ENCODE data around the gene UNC13B. TPM values are rescaled to one million over a fixed set of nuclear protein-coding genes. Genes with fewer than 3 reads are reported as not detected.

Gene UNC13B
- total RNA-seq (10 to 100 TPM; 14.6 to 22.2 (median 19.7) TPM), polyA plus RNA-seq (10 to 100 TPM; 19.2 to 25.6 (median 21.3) TPM)

GRCh38 chr9:35161713-35162604 lies at the start of gene UNC13B:
UNC13B (plus strand) TSS chr9:35162009; CDS start chr9:35162284, 275 bp downstream.
- no peaks in the 10 kb centered on the region for H3K36me3 ChIP-seq
- no peaks in the 10 kb centered on the region for H3K27me3 ChIP-seq
- DNase-seq, result peak; percentile 97
- intact Hi-C loops (cut with DNase I), result loop anchor here (1.0 to 5.0 kb wide), 2 partner anchors 46 to 95 kb away; no protein-coding TSS in a partner anchor
- peak; percentile 83 to 92 (median 88) for TF ChIP-seq POLR2AphosphoS5 (IDR thresholded peaks at IDR 0.05)
- no peak for TF ChIP-seq CTCF (IDR thresholded peaks at IDR 0.05)
- TF ChIP-seq POLR2A (IDR thresholded peaks at IDR 0.05), result peak; percentile 61 to 74
- TF ChIP-seq EP300 (IDR thresholded peaks at IDR 0.05), result no peak
- H3K27ac ChIP-seq, result peak within 1 kb of the TSS; percentile 92 to 95 (median 94)
- no peaks in the 10 kb centered on the region for H3K9me3 ChIP-seq
- peaks cover 0 to 15% (median 13%) of the 10 kb centered on the region in 4 donors for H3K4me1 ChIP-seq
- 0% methylated on average over 70 of the region's 70 CpGs for WGBS, 2 donors
- H3K4me3 ChIP-seq, result peak within 1 kb of the TSS; percentile 66 to 91 (median 86)

GRCh38 chr9:35112257-35113020 lies 49.4 kb upstream of the UNC13B start:
- TF ChIP-seq POLR2A (IDR thresholded peaks at IDR 0.05) (no peak), EP300 (IDR thresholded peaks at IDR 0.05) (no peak), CTCF (IDR thresholded peaks at IDR 0.05) (no peak), POLR2AphosphoS5 (IDR thresholded peaks at IDR 0.05) (no peak)
- Histone ChIP-seq H3K27ac (peak overlapping the region; percentile 90 to 96 (median 92)), H3K4me1 (peaks cover 0 to 70% (median 59%) of the 10 kb centered on the region in 4 donors), H3K9me3 (peaks cover 0 to 3% (median 0%) of the 10 kb centered on the region in 4 donors), H3K4me3 (no peak overlapping the region), H3K36me3 (peaks cover 7 to 13% (median 11%) of the 10 kb centered on the region in 4 donors), H3K27me3 (no peaks in the 10 kb centered on the region)
- intact Hi-C loops (cut with DNase I), result loop anchor here (5.0 kb wide), 3 partner anchors 40 to 490 kb away; partner anchors contain the start of gene VCP
- DNase-seq, result no peak
- WGBS, 2 donors, result 76 to 85% methylated on average over 3 of the region's 3 CpGs

- Histone ChIP-seq H3K4me1 (peaks cover 0 to 69% (median 60%) of the 10 kb centered on the region in 4 donors), H3K4me3 (peak overlapping the region; percentile 43 to 63 (median 58)), H3K27me3 (no peaks in the 10 kb centered on the region), H3K9me3 (peaks cover 0 to 3% (median 0%) of the 10 kb centered on the region in 4 donors), H3K36me3 (no peaks in the 10 kb centered on the region), H3K27ac (peak overlapping the region; percentile 90 to 96 (median 92))
- intact Hi-C loops (cut with DNase I), result loop anchor here (5.0 kb wide), 3 partner anchors 42 to 488 kb away; partner anchors contain the start of gene VCP
- TF ChIP-seq POLR2AphosphoS5 (IDR thresholded peaks at IDR 0.05) (peak in 1 of 4 donors; percentile 64), EP300 (IDR thresholded peaks at IDR 0.05) (no peak)
- peak; percentile 93 for DNase-seq
- WGBS, 2 donors, result 3 to 4% methylated on average over 5 of the region's 5 CpGs
Observed at GRCh38 chr9:35114113-35114839, 47.5 kb upstream of the UNC13B start.

GRCh38 chr9:35114840-35115628 lies 46.8 kb upstream of the UNC13B start:
- H3K27ac ChIP-seq, result peak overlapping the region; percentile 90 to 96 (median 92)
- H3K36me3 ChIP-seq, result no peaks in the 10 kb centered on the region
- intact Hi-C loops (cut with DNase I), result loop anchor here (5.0 kb wide), 4 partner anchors 43 to 487 kb away; partner anchors contain the start of gene VCP
- peaks cover 0 to 3% (median 0%) of the 10 kb centered on the region in 4 donors for H3K9me3 ChIP-seq
- no peak for TF ChIP-seq POLR2AphosphoS5 (IDR thresholded peaks at IDR 0.05)
- DNase-seq, result peak; percentile 82
- H3K4me1 ChIP-seq, result peaks cover 0 to 65% (median 57%) of the 10 kb centered on the region in 4 donors
- peak overlapping the region; percentile 43 to 63 (median 58) for H3K4me3 ChIP-seq
- WGBS, 2 donors, result 10 to 18% methylated on average over 12 of the region's 12 CpGs
- no peaks in the 10 kb centered on the region for H3K27me3 ChIP-seq

Measured in sigmoid colon (tissue), 7 donors.